ENCODE measurements around the gene UPK1A.

DNA sequence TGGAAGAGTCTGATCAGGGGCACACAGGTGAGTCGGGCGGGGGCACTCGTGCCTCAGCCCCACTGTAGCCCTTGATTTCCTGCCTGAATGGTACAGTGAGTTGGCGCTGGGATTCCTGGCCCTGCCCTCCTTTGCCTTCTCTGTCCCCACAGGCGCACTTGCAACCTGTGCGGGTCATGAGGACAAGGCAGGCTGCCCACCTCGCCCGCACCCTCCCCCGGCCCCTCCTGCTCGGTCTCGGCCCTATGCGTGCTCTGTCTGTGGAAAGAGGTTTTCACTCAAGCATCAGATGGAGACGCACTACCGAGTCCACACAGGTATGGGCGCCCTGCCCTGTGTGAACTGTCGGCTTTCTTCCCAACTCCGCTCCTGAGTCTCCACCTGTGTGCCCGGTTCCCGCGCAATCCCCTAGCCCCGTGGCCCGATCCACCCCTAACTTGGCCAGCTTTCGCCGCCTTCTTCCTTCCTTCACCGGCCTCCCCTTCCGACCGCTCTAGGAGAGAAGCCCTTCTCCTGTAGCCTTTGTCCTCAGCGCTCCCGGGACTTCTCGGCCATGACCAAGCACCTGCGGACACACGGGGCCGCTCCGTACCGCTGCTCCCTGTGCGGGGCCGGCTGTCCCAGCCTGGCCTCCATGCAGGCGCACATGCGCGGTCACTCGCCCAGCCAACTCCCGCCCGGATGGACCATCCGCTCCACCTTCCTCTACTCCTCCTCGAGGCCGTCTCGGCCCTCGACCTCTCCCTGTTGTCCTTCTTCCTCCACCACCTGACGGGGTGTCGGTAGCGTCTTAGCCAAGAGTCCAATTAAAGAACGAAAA is 49.9 kb downstream of the UPK1A start:
- TF ChIP-seq EP300 (IDR thresholded peaks at IDR 0.05; ENCODE audit: borderline replicate concordance) (no peak), YY1 (IDR thresholded peaks at IDR 0.05; ENCODE audit: low read depth) (no peak), ZBTB7A (IDR thresholded peaks at IDR 0.05; ENCODE audit: low read depth) (no peak)
- TF ChIP-seq, protein P1, sequence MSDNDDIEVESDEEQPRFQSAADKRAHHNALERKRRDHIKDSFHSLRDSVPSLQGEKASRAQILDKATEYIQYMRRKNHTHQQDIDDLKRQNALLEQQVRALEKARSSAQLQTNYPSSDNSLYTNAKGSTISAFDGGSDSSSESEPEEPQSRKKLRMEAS (IDR thresholded peaks at IDR 0.05) = peak; percentile 92

All from Ishikawa (cell line).